ENCODE results near the gene ONECUT1. TPM values are rescaled to one million over a fixed set of nuclear protein-coding genes. Genes with fewer than 3 reads are reported as not detected.
A peak's percentile ranks its signal among the peaks of the same experiment; 100 is the strongest.

The ONECUT1 gene
- total RNA-seq, 1 donor from 2014 or later, result 48.9 TPM

- Mint-ChIP-seq H3K27ac (ENCODE audit: unreplicated experiment) (no peak overlapping the region), H3K4me3 (ENCODE audit: unreplicated experiment) (peak overlapping the region; percentile 83), H3K9me3 (ENCODE audit: unreplicated experiment) (peaks cover 26% of the 10 kb centered on the region), H3K4me1 (ENCODE audit: low read depth, unreplicated experiment) (peaks cover 17% of the 10 kb centered on the region), H3K27me3 (ENCODE audit: unreplicated experiment) (peaks cover 31% of the 10 kb centered on the region), H3K36me3 (ENCODE audit: unreplicated experiment) (no peaks in the 10 kb centered on the region)
- DNase-seq, result no peak
- TF ChIP-seq CTCF (IDR thresholded peaks at IDR 0.05; ENCODE audit: partially characterized antibody, unreplicated experiment), result no peak
These were observed 1.6 kb upstream of the ONECUT1 start for GRCh38 chr15:52791776-52792175.

GRCh38 chr15:52790941-52791751, 1.0 kb upstream of the ONECUT1 start:
- H3K4me3 Mint-ChIP-seq (ENCODE audit: unreplicated experiment), result peak overlapping the region; percentile 83
- H3K27ac Mint-ChIP-seq (ENCODE audit: unreplicated experiment), result no peak overlapping the region
- no peaks in the 10 kb centered on the region for H3K36me3 Mint-ChIP-seq (ENCODE audit: unreplicated experiment)
- peaks cover 14% of the 10 kb centered on the region for H3K4me1 Mint-ChIP-seq (ENCODE audit: low read depth, unreplicated experiment)
- H3K27me3 Mint-ChIP-seq (ENCODE audit: unreplicated experiment), result peaks cover 27% of the 10 kb centered on the region
- peak; percentile 56 for DNase-seq
- no peak for TF ChIP-seq CTCF (IDR thresholded peaks at IDR 0.05; ENCODE audit: partially characterized antibody, unreplicated experiment)
- H3K9me3 Mint-ChIP-seq (ENCODE audit: unreplicated experiment), result peaks cover 27% of the 10 kb centered on the region

- H3K27me3 Mint-ChIP-seq (ENCODE audit: unreplicated experiment), result peaks cover 26% of the 10 kb centered on the region
- no peaks in the 10 kb centered on the region for H3K36me3 Mint-ChIP-seq (ENCODE audit: unreplicated experiment)
- no peak for TF ChIP-seq CTCF (IDR thresholded peaks at IDR 0.05; ENCODE audit: partially characterized antibody, unreplicated experiment)
- peaks cover 20% of the 10 kb centered on the region for H3K4me1 Mint-ChIP-seq (ENCODE audit: low read depth, unreplicated experiment)
- H3K27ac Mint-ChIP-seq (ENCODE audit: unreplicated experiment), result peak overlapping the region; percentile 94
- peak; percentile 71 for DNase-seq
- peak overlapping the region; percentile 94 for H3K4me3 Mint-ChIP-seq (ENCODE audit: unreplicated experiment)
- H3K9me3 Mint-ChIP-seq (ENCODE audit: unreplicated experiment), result peaks cover 32% of the 10 kb centered on the region
These were observed 451 bp downstream of the ONECUT1 start for GRCh38 chr15:52789601-52790168.

- TF ChIP-seq CTCF (IDR thresholded peaks at IDR 0.05; ENCODE audit: partially characterized antibody, unreplicated experiment), result no peak
- Mint-ChIP-seq H3K9me3 (ENCODE audit: unreplicated experiment) (peaks cover 32% of the 10 kb centered on the region), H3K27ac (ENCODE audit: unreplicated experiment) (peak overlapping the region; percentile 94), H3K4me3 (ENCODE audit: unreplicated experiment) (peak overlapping the region; percentile 94), H3K27me3 (ENCODE audit: unreplicated experiment) (peaks cover 23% of the 10 kb centered on the region), H3K4me1 (ENCODE audit: low read depth, unreplicated experiment) (peaks cover 15% of the 10 kb centered on the region), H3K36me3 (ENCODE audit: unreplicated experiment) (no peaks in the 10 kb centered on the region)
- no peak for DNase-seq
These were observed 1.0 kb downstream of the ONECUT1 start for GRCh38 chr15:52789008-52789600.

All from glutamatergic neuron (in vitro differentiated cells).